Mesenchymal stem cell (in vitro differentiated cells and primary cell): Measurements from ENCODE around the gene SLC35F3.

ENCODE experiments used
- DNase-seq: peaks from one replicate; pipeline ENCODE4 v3.0.0-alpha.2; 2013
- H2AFZ ChIP-seq: one replicate; pipeline ENCODE4 v1.6.1; 2013; ENCODE audit warnings: low read depth, mild to moderate bottlenecking, control low read depth, inconsistent platforms, low read length, moderate library complexity
- H2AK5ac ChIP-seq: 2 replicates; pipeline ENCODE4 v1.6.1; 2013; ENCODE audit warnings: low read length, moderate library complexity, mild to moderate bottlenecking, inconsistent platforms; ENCODE audit not compliant: severe bottlenecking
- H2BK120ac ChIP-seq: one replicate; pipeline ENCODE4 v1.6.1; 2013; ENCODE audit warnings: low read depth, mild to moderate bottlenecking, inconsistent platforms, low read length, moderate library complexity
- H2BK12ac ChIP-seq, 2 experiments: one replicate each; pipeline ENCODE4 v1.6.1; 2013; ENCODE audit warnings: inconsistent platforms in 2 of 2, low read length in 2 of 2, mild to moderate bottlenecking in 2 of 2, moderate library complexity in 2 of 2, control low read depth in 1 of 2
- H2BK15ac ChIP-seq: one replicate; pipeline ENCODE4 v1.6.1; 2013; ENCODE audit warnings: mild to moderate bottlenecking, low read depth, inconsistent platforms; ENCODE audit not compliant: poor library complexity, severe bottlenecking
- H2BK5ac ChIP-seq: 2 replicates; pipeline ENCODE4 v1.6.1; 2013; ENCODE audit warnings: low read depth, mild to moderate bottlenecking, low read length, control low read depth, inconsistent platforms; ENCODE audit not compliant: poor library complexity, severe bottlenecking
- H3K14ac ChIP-seq, 2 experiments: one replicate each; pipeline ENCODE4 v1.6.1; 2013; ENCODE audit warnings: inconsistent platforms in 2 of 2, low read length in 2 of 2, control low read depth in 1 of 2, mild to moderate bottlenecking in 1 of 2, moderate library complexity in 1 of 2
- H3K18ac ChIP-seq, 2 experiments: one replicate each; pipeline ENCODE4 v1.6.1; 2013; ENCODE audit warnings: inconsistent platforms in 2 of 2, low read length in 2 of 2, control low read depth in 1 of 2, low read depth in 1 of 2, mild to moderate bottlenecking in 1 of 2
- H3K23ac ChIP-seq, 2 experiments: one replicate each; pipeline ENCODE4 v1.6.1; 2013; ENCODE audit warnings: inconsistent platforms in 2 of 2, low read length in 2 of 2, mild to moderate bottlenecking in 2 of 2, moderate library complexity in 2 of 2, control low read depth in 1 of 2
- H3K27ac ChIP-seq: 2 replicates; pipeline ENCODE4 v1.5.1; 2013; ENCODE audit warnings: mild to moderate bottlenecking, moderate library complexity, low read length, control low read depth, inconsistent platforms; ENCODE audit not compliant: poor library complexity, severe bottlenecking
- H3K27me3 ChIP-seq, 2 experiments: 2 replicates each; pipeline versions ENCODE4 v1.6.1 to v1.7.0; 2013; ENCODE audit warnings: low read length in 2 of 2, mild to moderate bottlenecking in 2 of 2, moderate library complexity in 2 of 2, control low read depth in 1 of 2, inconsistent platforms in 1 of 2; ENCODE audit not compliant: control insufficient read depth in 1 of 2, insufficient read depth in 1 of 2
- H3K36me3 ChIP-seq, 2 experiments: 2 replicates each; pipeline versions ENCODE4 v1.6.1 to v1.7.0; 2013; ENCODE audit warnings: low read length in 2 of 2, control low read depth in 1 of 2, inconsistent platforms in 1 of 2, low read depth in 1 of 2, mild to moderate bottlenecking in 1 of 2; ENCODE audit not compliant: insufficient read depth in 2 of 2, control insufficient read depth in 1 of 2
- H3K4ac ChIP-seq, 2 experiments: one replicate each; pipeline ENCODE4 v1.6.1; 2013; ENCODE audit warnings: inconsistent platforms in 2 of 2, low read length in 2 of 2, mild to moderate bottlenecking in 2 of 2, moderate library complexity in 2 of 2, control low read depth in 1 of 2, low read depth in 1 of 2
- H3K4me1 ChIP-seq: 2 replicates; pipeline ENCODE4 v1.6.1; 2013; ENCODE audit warnings: low read depth, low read length, control low read depth; ENCODE audit not compliant: control insufficient read depth, insufficient read depth
- H3K4me2 ChIP-seq: 2 replicates; pipeline ENCODE4 v1.6.1; 2013; ENCODE audit warnings: low read length, mild to moderate bottlenecking, inconsistent platforms; ENCODE audit not compliant: poor library complexity, severe bottlenecking
- H3K4me3 ChIP-seq, 2 experiments: 2 replicates each; pipeline versions ENCODE4 v1.5.1 to v1.7.0; 2013; ENCODE audit warnings: low read length in 2 of 2, mild to moderate bottlenecking in 2 of 2, control low read depth in 1 of 2, low read depth in 1 of 2; ENCODE audit not compliant: insufficient read depth in 1 of 2
- H3K79me1 ChIP-seq: replicated peaks from 2 replicates; pipeline ENCODE4 v1.6.1; 2013; ENCODE audit warnings: mild to moderate bottlenecking, control low read depth, low read length, inconsistent platforms; ENCODE audit not compliant: poor library complexity, severe bottlenecking
- H3K9ac ChIP-seq: 2 replicates; pipeline ENCODE4 v1.7.0; 2013; ENCODE audit warnings: mild to moderate bottlenecking, low read length, moderate library complexity
- H3K9me3 ChIP-seq: 2 replicates; pipeline ENCODE4 v1.7.0; 2013; ENCODE audit warnings: mild to moderate bottlenecking, low read length; ENCODE audit not compliant: control insufficient read depth
- H4K8ac ChIP-seq: one replicate; pipeline ENCODE4 v1.6.1; 2013; ENCODE audit warnings: inconsistent platforms, mild to moderate bottlenecking, low read length, moderate library complexity
- H4K91ac ChIP-seq: one replicate; pipeline ENCODE4 v1.6.1; 2013; ENCODE audit warnings: mild to moderate bottlenecking, low read length, inconsistent platforms
- WGBS: methylation state at CpG from one replicate; pipeline ENCODE4 v1.1.7; 2013; ENCODE audit warnings: mixed read lengths; 5-methylcytosine and 5-hydroxymethylcytosine counted together

The SLC35F3 gene

GRCh38 chr1:234090212-234091064 lies 186.0 kb downstream of the SLC35F3 start:
- H3K4ac ChIP-seq, result no peak overlapping the region
- no peak overlapping the region for H2AK5ac ChIP-seq
- H3K27me3 ChIP-seq, result peaks cover 0 to 13% of the 10 kb centered on the region in 2 experiments
- DNase-seq, result no peak
- H3K79me1 ChIP-seq, result no peaks in the 10 kb centered on the region
- peaks cover 3% of the 10 kb centered on the region for H3K9me3 ChIP-seq
- H2AFZ ChIP-seq, result no peak overlapping the region
- H3K14ac ChIP-seq, result no peak overlapping the region
- 77% methylated on average over 8 of the region's 8 CpGs for WGBS
- H4K8ac ChIP-seq, result no peak overlapping the region
- H3K4me2 ChIP-seq, result no peak overlapping the region
- H2BK15ac ChIP-seq, result no peak overlapping the region
- no peak overlapping the region for H3K4me3 ChIP-seq
- H2BK5ac ChIP-seq, result no peak overlapping the region
- H4K91ac ChIP-seq, result no peak overlapping the region
- H3K18ac ChIP-seq, result no peak overlapping the region
- no peak overlapping the region for H3K23ac ChIP-seq
- no peaks in the 10 kb centered on the region for H3K36me3 ChIP-seq
- no peak overlapping the region for H3K9ac ChIP-seq
- H2BK12ac ChIP-seq, result no peak overlapping the region
- H2BK120ac ChIP-seq, result no peak overlapping the region
- H3K4me1 ChIP-seq, result no peaks in the 10 kb centered on the region
- no peak overlapping the region for H3K27ac ChIP-seq

GRCh38 chr1:234091065-234091401 lies 186.6 kb downstream of the SLC35F3 start:
- Histone ChIP-seq H4K91ac (no peak overlapping the region), H3K27ac (no peak overlapping the region), H2AFZ (no peak overlapping the region), H2BK120ac (no peak overlapping the region), H4K8ac (no peak overlapping the region), H3K4ac (no peak overlapping the region), H3K79me1 (no peaks in the 10 kb centered on the region), H2BK5ac (no peak overlapping the region), H2BK15ac (no peak overlapping the region), H3K27me3 (peaks cover 0 to 13% of the 10 kb centered on the region in 2 experiments), H3K23ac (no peak overlapping the region), H3K4me2 (no peak overlapping the region), H2AK5ac (no peak overlapping the region), H3K36me3 (no peaks in the 10 kb centered on the region), H3K9me3 (peaks cover 3% of the 10 kb centered on the region), H3K4me3 (no peak overlapping the region), H3K14ac (no peak overlapping the region), H3K4me1 (no peaks in the 10 kb centered on the region), H3K18ac (no peak overlapping the region), H2BK12ac (no peak overlapping the region), H3K9ac (no peak overlapping the region)
- no peak for DNase-seq
- WGBS, result 70% methylated on average over 2 of the region's 2 CpGs

GRCh38 chr1:234091876-234092275 lies 187.4 kb downstream of the SLC35F3 start:
- Histone ChIP-seq H3K14ac (no peak overlapping the region), H4K8ac (no peak overlapping the region), H3K4me2 (no peak overlapping the region), H3K9ac (no peak overlapping the region), H3K79me1 (no peaks in the 10 kb centered on the region), H2BK12ac (no peak overlapping the region), H3K4ac (no peak overlapping the region), H3K9me3 (peaks cover 3% of the 10 kb centered on the region), H2BK15ac (no peak overlapping the region), H2BK120ac (no peak overlapping the region), H3K27me3 (peaks cover 0 to 13% of the 10 kb centered on the region in 2 experiments), H3K27ac (no peak overlapping the region), H3K4me1 (no peaks in the 10 kb centered on the region), H3K4me3 (no peak overlapping the region), H3K36me3 (no peaks in the 10 kb centered on the region), H2AFZ (no peak overlapping the region), H3K18ac (no peak overlapping the region), H2AK5ac (no peak overlapping the region), H4K91ac (no peak overlapping the region), H3K23ac (no peak overlapping the region), H2BK5ac (no peak overlapping the region)
- DNase-seq, result no peak
- 71% methylated on average over 2 of the region's 2 CpGs for WGBS

GRCh38 chr1:234093107-234093506 lies 188.6 kb downstream of the SLC35F3 start:
- H3K27me3 ChIP-seq, result peaks cover 0 to 13% of the 10 kb centered on the region in 2 experiments
- peaks cover 3% of the 10 kb centered on the region for H3K9me3 ChIP-seq
- H2BK12ac ChIP-seq, result no peak overlapping the region
- no peak overlapping the region for H2BK15ac ChIP-seq
- H3K36me3 ChIP-seq, result no peaks in the 10 kb centered on the region
- H3K18ac ChIP-seq, result no peak overlapping the region
- no peak for DNase-seq
- no peaks in the 10 kb centered on the region for H3K4me1 ChIP-seq
- no peak overlapping the region for H3K9ac ChIP-seq
- 89% methylated on average over 1 of the region's 1 CpG for WGBS
- no peaks in the 10 kb centered on the region for H3K79me1 ChIP-seq
- no peak overlapping the region for H2AFZ ChIP-seq
- H3K4me3 ChIP-seq, result no peak overlapping the region
- no peak overlapping the region for H4K91ac ChIP-seq
- no peak overlapping the region for H4K8ac ChIP-seq
- H3K4me2 ChIP-seq, result no peak overlapping the region
- H2BK120ac ChIP-seq, result no peak overlapping the region
- no peak overlapping the region for H3K27ac ChIP-seq
- no peak overlapping the region for H2AK5ac ChIP-seq
- H3K4ac ChIP-seq, result no peak overlapping the region
- H3K14ac ChIP-seq, result no peak overlapping the region
- no peak overlapping the region for H2BK5ac ChIP-seq
- H3K23ac ChIP-seq, result no peak overlapping the region
